Glutamatergic neuron (in vitro differentiated cells): ENCODE measurements around the gene WDR49. TPM values are rescaled to one million over a fixed set of nuclear protein-coding genes. Genes with fewer than 3 reads are reported as not detected.

Source experiments
- DNase-seq: peaks from one replicate; pipeline ENCODE4 v3.0.0; 2022
- H3K27ac Mint-ChIP-seq: one replicate; pipeline ENCODE4 v1.8.0; 2020; ENCODE audit warnings: mild to moderate bottlenecking, mixed read lengths, inconsistent platforms; ENCODE audit not compliant: unreplicated experiment
- H3K27me3 Mint-ChIP-seq: one replicate; pipeline ENCODE4 v1.8.0; 2020; ENCODE audit warnings: mild to moderate bottlenecking, moderate library complexity, mixed read lengths, inconsistent platforms; ENCODE audit not compliant: unreplicated experiment
- H3K36me3 Mint-ChIP-seq: one replicate; pipeline ENCODE4 v1.8.0; 2020; ENCODE audit warnings: mild to moderate bottlenecking, mixed read lengths, inconsistent platforms; ENCODE audit not compliant: unreplicated experiment
- H3K4me1 Mint-ChIP-seq: one replicate; pipeline ENCODE4 v1.8.0; 2020; ENCODE audit warnings: mild to moderate bottlenecking, low read depth, mixed read lengths, inconsistent platforms; ENCODE audit not compliant: unreplicated experiment
- H3K4me3 Mint-ChIP-seq: one replicate; pipeline ENCODE4 v1.8.0; 2020; ENCODE audit warnings: mild to moderate bottlenecking, mixed read lengths, inconsistent platforms; ENCODE audit not compliant: unreplicated experiment
- H3K9me3 Mint-ChIP-seq: one replicate; pipeline ENCODE4 v1.8.0; 2020; ENCODE audit warnings: mild to moderate bottlenecking, moderate library complexity, mixed read lengths, inconsistent platforms; ENCODE audit not compliant: unreplicated experiment
- CTCF ChIP-seq: fragments of 200-600 bp; sonication (generic); IDR thresholded peaks from one replicate; pipeline ENCODE4 v1.5.0; 2021; ENCODE audit not compliant: partially characterized antibody, unreplicated experiment
- total RNA-seq: library from RNA; stranded (reverse); fragmentation: NEBNext Ultra II Directional; extraction: Animal tissue kit (Norgen Biotek cat#: 25700); gene quantifications from one replicate; pipeline ENCODE4 v1.2.1, GENCODE V29; 2021; ENCODE audit not compliant: unreplicated experiment

Gene WDR49
- total RNA-seq, 1 donor from 2014 or later = 0.76 TPM

GRCh38 chr3:167491621-167492020 is 162.1 kb downstream of the WDR49 start:
- no peak for DNase-seq
- Mint-ChIP-seq H3K27ac (no peak overlapping the region), H3K27me3 (peaks cover 2% of the 10 kb centered on the region), H3K4me1 (no peaks in the 10 kb centered on the region), H3K4me3 (no peak overlapping the region), H3K9me3 (peaks cover 2% of the 10 kb centered on the region), H3K36me3 (no peaks in the 10 kb centered on the region)
- TF ChIP-seq CTCF = no peak

GRCh38 chr3:167489571-167489970 is 164.2 kb downstream of the WDR49 start:
- no peak for TF ChIP-seq CTCF
- Mint-ChIP-seq H3K27ac (no peak overlapping the region), H3K4me3 (no peak overlapping the region), H3K27me3 (peaks cover 2% of the 10 kb centered on the region), H3K36me3 (no peaks in the 10 kb centered on the region), H3K4me1 (no peaks in the 10 kb centered on the region), H3K9me3 (peaks cover 2% of the 10 kb centered on the region)
- no peak for DNase-seq

GRCh38 chr3:167487556-167487955 is 166.2 kb downstream of the WDR49 start:
- no peaks in the 10 kb centered on the region for H3K36me3 Mint-ChIP-seq
- no peak for DNase-seq
- no peaks in the 10 kb centered on the region for H3K4me1 Mint-ChIP-seq
- TF ChIP-seq CTCF = no peak
- H3K4me3 Mint-ChIP-seq = no peak overlapping the region
- peaks cover 2% of the 10 kb centered on the region for H3K27me3 Mint-ChIP-seq
- peaks cover 2% of the 10 kb centered on the region for H3K9me3 Mint-ChIP-seq
- H3K27ac Mint-ChIP-seq = no peak overlapping the region

GRCh38 chr3:167484551-167484950 is 169.2 kb downstream of the WDR49 start:
- DNase-seq = no peak
- H3K36me3 Mint-ChIP-seq = no peaks in the 10 kb centered on the region
- no peak for TF ChIP-seq CTCF
- H3K4me3 Mint-ChIP-seq = no peak overlapping the region
- peaks cover 2% of the 10 kb centered on the region for H3K9me3 Mint-ChIP-seq
- no peaks in the 10 kb centered on the region for H3K4me1 Mint-ChIP-seq
- H3K27me3 Mint-ChIP-seq = peaks cover 2% of the 10 kb centered on the region
- no peak overlapping the region for H3K27ac Mint-ChIP-seq

GRCh38 chr3:167483708-167484475 is 169.8 kb downstream of the WDR49 start:
- H3K4me1 Mint-ChIP-seq = no peaks in the 10 kb centered on the region
- peaks cover 2% of the 10 kb centered on the region for H3K27me3 Mint-ChIP-seq
- TF ChIP-seq CTCF = no peak
- no peaks in the 10 kb centered on the region for H3K36me3 Mint-ChIP-seq
- peaks cover 2% of the 10 kb centered on the region for H3K9me3 Mint-ChIP-seq
- no peak overlapping the region for H3K27ac Mint-ChIP-seq
- H3K4me3 Mint-ChIP-seq = no peak overlapping the region
- no peak for DNase-seq
